CD8-positive, alpha-beta memory T cell (primary cell): ENCODE data around the gene RCAN1. TPM values are rescaled to one million over a fixed set of nuclear protein-coding genes. Genes with fewer than 3 reads are reported as not detected.

ENCODE experiments used
- CTCF ChIA-PET: fragments of 350-600 bp; sonication (Branson Sonifier 250); formaldehyde crosslinking; loops from one replicate; lab custom pipeline; 2021; ENCODE audit warnings: antibody characterized with exemption; lab: Charles Lee
- POLR2A ChIA-PET: fragments of 350-600 bp; sonication (Branson Sonifier 250); formaldehyde crosslinking; loops from one replicate; lab custom pipeline; 2021; ENCODE audit warnings: antibody characterized with exemption; lab: Charles Lee
- DNase-seq, 5 donors: peaks; one replicate each; pipeline versions ENCODE4 v3.0.0 to v3.0.0-alpha.2; 2020 to 2022; ENCODE audit warnings: mixed read lengths in 1 of 5
- H3K27ac ChIP-seq: one replicate; pipeline ENCODE4 v1.7.0; 2013; ENCODE audit warnings: low read depth, mild to moderate bottlenecking, low read length, moderate library complexity
- H3K27me3 ChIP-seq: 2 replicates; pipeline ENCODE4 v1.7.0; 2013; ENCODE audit warnings: low read length, mild to moderate bottlenecking; ENCODE audit not compliant: insufficient read depth, poor library complexity, severe bottlenecking
- H3K36me3 ChIP-seq: 2 replicates; pipeline ENCODE4 v1.7.0; 2013; ENCODE audit warnings: mild to moderate bottlenecking, low read length, moderate library complexity; ENCODE audit not compliant: insufficient read depth
- H3K4me1 ChIP-seq: 2 replicates; pipeline ENCODE4 v1.7.0; 2013; ENCODE audit warnings: mild to moderate bottlenecking, low read length, moderate library complexity; ENCODE audit not compliant: insufficient read depth
- H3K4me3 ChIP-seq: 2 replicates; pipeline ENCODE4 v1.7.0; 2013; ENCODE audit warnings: mild to moderate bottlenecking, low read length
- H3K9me3 ChIP-seq: 2 replicates; pipeline ENCODE4 v1.7.0; 2013; ENCODE audit warnings: mild to moderate bottlenecking, low read length
- H3K27ac Mint-ChIP-seq, 8 donors: one replicate each; pipeline ENCODE4 v1.8.0; 2020 to 2021; ENCODE audit warnings: mixed read lengths in 8 of 8, mild to moderate bottlenecking in 6 of 8, inconsistent platforms in 3 of 8, moderate library complexity in 3 of 8
- H3K27me3 Mint-ChIP-seq, 2 donors: one replicate each; pipeline ENCODE4 v1.8.0; 2020 to 2021; ENCODE audit warnings: mixed read lengths in 2 of 2, mild to moderate bottlenecking in 1 of 2, moderate library complexity in 1 of 2
- H3K36me3 Mint-ChIP-seq, 3 donors: one replicate each; pipeline ENCODE4 v1.8.0; 2020 to 2021; ENCODE audit warnings: mixed read lengths in 3 of 3, inconsistent platforms in 1 of 3, mild to moderate bottlenecking in 1 of 3
- H3K4me1 Mint-ChIP-seq, 3 donors: one replicate each; pipeline ENCODE4 v1.8.0; 2020 to 2021; ENCODE audit warnings: mixed read lengths in 3 of 3, inconsistent platforms in 1 of 3, mild to moderate bottlenecking in 1 of 3
- H3K4me3 Mint-ChIP-seq, 7 donors: one replicate each; pipeline ENCODE4 v1.8.0; 2020 to 2021; ENCODE audit warnings: mixed read lengths in 7 of 7, mild to moderate bottlenecking in 6 of 7, moderate library complexity in 4 of 7, inconsistent platforms in 2 of 7
- H3K9me3 Mint-ChIP-seq, 5 donors: one replicate each; pipeline ENCODE4 v1.8.0; 2020 to 2022; ENCODE audit warnings: mixed read lengths in 5 of 5, mild to moderate bottlenecking in 3 of 5, moderate library complexity in 2 of 5, inconsistent platforms in 1 of 5
- polyA plus RNA-seq: library from polyadenylated mRNA; unstranded; fragments of 300-500 nt; fragmentation: Illumina TruSeq; gene quantifications from one replicate; pipeline ENCODE4 v1.2.3, GENCODE V29; 2021
- total RNA-seq, 2 experiments: library from RNA; stranded (reverse); gene quantifications; one replicate each; pipeline ENCODE4 v1.2.3, GENCODE V29; 2021

The RCAN1 gene
- total and polyA plus RNA-seq, 3 experiments from 2014 or later, result 16.0 to 19.6 (median 16.9) TPM

GRCh38 chr21:34603710-34604057 lies 11.2 kb downstream of the RCAN1 start:
- CTCF ChIA-PET, result interaction anchor here (0.5 to 1.9 kb wide), 3 partner anchors 15 to 244 kb away, joined by 3 to 6 read pairs (median 6); no protein-coding TSS in a partner anchor
- H3K27ac Mint-ChIP-seq, result no peak overlapping the region
- no peaks in the 10 kb centered on the region for H3K9me3 Mint-ChIP-seq
- POLR2A ChIA-PET, result no interaction called here
- no peak for DNase-seq
- H3K4me3 Mint-ChIP-seq, result no peak overlapping the region
- H3K27me3 Mint-ChIP-seq, result no peaks in the 10 kb centered on the region
- H3K36me3 Mint-ChIP-seq, result no peaks in the 10 kb centered on the region
- H3K27me3 ChIP-seq, result no peaks in the 10 kb centered on the region
- H3K4me1 ChIP-seq, result no peaks in the 10 kb centered on the region
- H3K27ac ChIP-seq, result no peak overlapping the region
- no peak overlapping the region for H3K4me3 ChIP-seq
- no peaks in the 10 kb centered on the region for H3K36me3 ChIP-seq
- H3K9me3 ChIP-seq, result no peaks in the 10 kb centered on the region
- H3K4me1 Mint-ChIP-seq, result no peaks in the 10 kb centered on the region

- Mint-ChIP-seq H3K27ac (no peak overlapping the region), H3K4me3 (no peak overlapping the region), H3K36me3 (no peaks in the 10 kb centered on the region), H3K4me1 (no peaks in the 10 kb centered on the region), H3K27me3 (no peaks in the 10 kb centered on the region), H3K9me3 (no peaks in the 10 kb centered on the region)
- Histone ChIP-seq H3K27me3 (no peaks in the 10 kb centered on the region), H3K36me3 (no peaks in the 10 kb centered on the region), H3K4me3 (no peak overlapping the region), H3K9me3 (no peaks in the 10 kb centered on the region), H3K27ac (no peak overlapping the region), H3K4me1 (no peaks in the 10 kb centered on the region)
- ChIA-PET POLR2A (no interaction called here), CTCF (interaction anchor here (0.5 to 1.9 kb wide), 4 partner anchors 15 to 243 kb away, joined by 3 to 6 read pairs (median 4); no protein-coding TSS in a partner anchor)
- peak in 4 of 5 donors; percentile 6 to 62 (median 32) for DNase-seq
Observed at GRCh38 chr21:34603002-34603709, 11.8 kb downstream of the RCAN1 start.

- no peak overlapping the region for H3K4me3 ChIP-seq
- H3K27ac ChIP-seq, result no peak overlapping the region
- Mint-ChIP-seq H3K27me3 (no peaks in the 10 kb centered on the region), H3K4me1 (no peaks in the 10 kb centered on the region), H3K4me3 (no peak overlapping the region), H3K27ac (peak overlapping the region in 1 of 8 donors; percentile 51), H3K36me3 (no peaks in the 10 kb centered on the region), H3K9me3 (no peaks in the 10 kb centered on the region)
- no peaks in the 10 kb centered on the region for H3K4me1 ChIP-seq
- POLR2A ChIA-PET, result no interaction called here
- H3K9me3 ChIP-seq, result no peaks in the 10 kb centered on the region
- DNase-seq, result no peak
- no peaks in the 10 kb centered on the region for H3K27me3 ChIP-seq
- no peaks in the 10 kb centered on the region for H3K36me3 ChIP-seq
- CTCF ChIA-PET, result interaction anchor here (1.4 to 1.9 kb wide), 3 partner anchors 233 to 242 kb away, joined by 3 to 6 read pairs (median 3); no protein-coding TSS in a partner anchor
Observed at GRCh38 chr21:34602061-34602460, 12.9 kb downstream of the RCAN1 start.

GRCh38 chr21:34599534-34600101 lies 15.3 kb downstream of the RCAN1 start:
- CTCF ChIA-PET, result no interaction called here
- H3K36me3 Mint-ChIP-seq, result no peaks in the 10 kb centered on the region
- no peaks in the 10 kb centered on the region for H3K9me3 Mint-ChIP-seq
- H3K4me3 Mint-ChIP-seq, result no peak overlapping the region
- no peak overlapping the region for H3K4me3 ChIP-seq
- no peaks in the 10 kb centered on the region for H3K27me3 Mint-ChIP-seq
- POLR2A ChIA-PET, result no interaction called here
- H3K4me1 ChIP-seq, result no peaks in the 10 kb centered on the region
- H3K27me3 ChIP-seq, result no peaks in the 10 kb centered on the region
- no peaks in the 10 kb centered on the region for H3K36me3 ChIP-seq
- DNase-seq, result no peak
- peak overlapping the region in 1 of 8 donors; percentile 51 for H3K27ac Mint-ChIP-seq
- no peaks in the 10 kb centered on the region for H3K4me1 Mint-ChIP-seq
- H3K27ac ChIP-seq, result no peak overlapping the region
- no peaks in the 10 kb centered on the region for H3K9me3 ChIP-seq

- Histone ChIP-seq H3K27me3 (no peaks in the 10 kb centered on the region), H3K4me3 (no peak overlapping the region), H3K4me1 (no peaks in the 10 kb centered on the region), H3K27ac (no peak overlapping the region), H3K9me3 (no peaks in the 10 kb centered on the region), H3K36me3 (no peaks in the 10 kb centered on the region)
- DNase-seq, result no peak
- ChIA-PET CTCF (no interaction called here), POLR2A (no interaction called here)
- no peaks in the 10 kb centered on the region for H3K4me1 Mint-ChIP-seq
- no peaks in the 10 kb centered on the region for H3K36me3 Mint-ChIP-seq
- H3K4me3 Mint-ChIP-seq, result no peak overlapping the region
- peak overlapping the region in 1 of 8 donors; percentile 51 for H3K27ac Mint-ChIP-seq
- no peaks in the 10 kb centered on the region for H3K27me3 Mint-ChIP-seq
- H3K9me3 Mint-ChIP-seq, result no peaks in the 10 kb centered on the region
Observed at GRCh38 chr21:34598931-34599400, 15.9 kb downstream of the RCAN1 start.

GRCh38 chr21:34597406-34597805 lies 17.5 kb downstream of the RCAN1 start:
- Mint-ChIP-seq H3K27ac (no peak overlapping the region), H3K9me3 (no peaks in the 10 kb centered on the region), H3K4me3 (no peak overlapping the region), H3K27me3 (no peaks in the 10 kb centered on the region), H3K36me3 (no peaks in the 10 kb centered on the region), H3K4me1 (peaks cover 0 to 4% (median 0%) of the 10 kb centered on the region in 3 donors)
- H3K4me1 ChIP-seq, result no peaks in the 10 kb centered on the region
- ChIA-PET CTCF (interaction anchor here (1.0 kb wide), 1 partner anchor 25 kb away, joined by 3 read pairs; no protein-coding TSS in a partner anchor), POLR2A (no interaction called here)
- no peak overlapping the region for H3K4me3 ChIP-seq
- no peaks in the 10 kb centered on the region for H3K9me3 ChIP-seq
- H3K36me3 ChIP-seq, result no peaks in the 10 kb centered on the region
- no peak for DNase-seq
- no peak overlapping the region for H3K27ac ChIP-seq
- no peaks in the 10 kb centered on the region for H3K27me3 ChIP-seq

- ChIA-PET POLR2A (no interaction called here), CTCF (interaction anchor here (1.0 kb wide), 1 partner anchor 26 kb away, joined by 3 read pairs; no protein-coding TSS in a partner anchor)
- H3K4me3 Mint-ChIP-seq, result no peak overlapping the region
- H3K27ac ChIP-seq, result no peak overlapping the region
- no peaks in the 10 kb centered on the region for H3K27me3 ChIP-seq
- peaks cover 0 to 4% (median 0%) of the 10 kb centered on the region in 3 donors for H3K4me1 Mint-ChIP-seq
- H3K4me1 ChIP-seq, result no peaks in the 10 kb centered on the region
- no peak for DNase-seq
- H3K9me3 ChIP-seq, result no peaks in the 10 kb centered on the region
- H3K36me3 ChIP-seq, result no peaks in the 10 kb centered on the region
- no peaks in the 10 kb centered on the region for H3K27me3 Mint-ChIP-seq
- no peak overlapping the region for H3K4me3 ChIP-seq
- H3K27ac Mint-ChIP-seq, result peak overlapping the region in 1 of 8 donors; percentile 61
- no peaks in the 10 kb centered on the region for H3K36me3 Mint-ChIP-seq
- H3K9me3 Mint-ChIP-seq, result no peaks in the 10 kb centered on the region
Observed at GRCh38 chr21:34596561-34597271, 18.2 kb downstream of the RCAN1 start.

- no peaks in the 10 kb centered on the region for H3K36me3 ChIP-seq
- H3K27ac Mint-ChIP-seq, result no peak overlapping the region
- no peaks in the 10 kb centered on the region for H3K27me3 Mint-ChIP-seq
- H3K9me3 ChIP-seq, result no peaks in the 10 kb centered on the region
- ChIA-PET POLR2A (no interaction called here), CTCF (interaction anchor here (0.8 kb wide), 1 partner anchor 13 kb away, joined by 3 read pairs; no protein-coding TSS in a partner anchor)
- H3K4me1 Mint-ChIP-seq, result peaks cover 2 to 6% (median 6%) of the 10 kb centered on the region in 3 donors
- H3K4me3 Mint-ChIP-seq, result no peak overlapping the region
- H3K4me1 ChIP-seq, result no peaks in the 10 kb centered on the region
- H3K36me3 Mint-ChIP-seq, result no peaks in the 10 kb centered on the region
- no peaks in the 10 kb centered on the region for H3K9me3 Mint-ChIP-seq
- no peak for DNase-seq
- no peaks in the 10 kb centered on the region for H3K27me3 ChIP-seq
- no peak overlapping the region for H3K4me3 ChIP-seq
- no peak overlapping the region for H3K27ac ChIP-seq
Observed at GRCh38 chr21:34595457-34595856, 19.5 kb downstream of the RCAN1 start.
